Measurements from ENCODE around the gene ZC3H12A.

- no peak for TF ChIP-seq YY1 (IDR thresholded peaks at IDR 0.05; ENCODE audit: insufficient read depth, insufficient read length)
- no peak for TF ChIP-seq SUZ12 (IDR thresholded peaks at IDR 0.05; ENCODE audit: extremely low read depth, insufficient read depth, insufficient read length)
- TF ChIP-seq ZNF274 (IDR thresholded peaks at IDR 0.05; ENCODE audit: low read depth, low read length), result no peak
Observed at GRCh38 chr1:37471345-37472231, 2.8 kb upstream of the ZC3H12A start.
